Spleen (tissue), 11 donors: Measurements from ENCODE around the gene MBNL2. TPM values are rescaled to one million over a fixed set of nuclear protein-coding genes. Genes with fewer than 3 reads are reported as not detected.
A peak's percentile ranks its signal among the peaks of the same experiment; 100 is the strongest.

Source experiments
- DNase-seq: peaks from one replicate; pipeline ENCODE4 v3.0.0-alpha.2; 2020
- H3K27ac ChIP-seq, 8 donors: fragments of 200-600 bp; sonication (generic) in 7 of 8; 1 replicate in 4 of 8; 2 replicates in 4 of 8; pipeline versions ENCODE4 v1.5.0 to v1.8.0; 2016 to 2021; ENCODE audit warnings: inconsistent platforms in 4 of 8, mild to moderate bottlenecking in 4 of 8, moderate library complexity in 1 of 8
- H3K27me3 ChIP-seq, 7 donors: fragments of 200-600 bp; sonication (generic) in 6 of 7; replicated peaks in 1 of 7; 1 replicate in 4 of 7; 2 replicates in 3 of 7; pipeline versions ENCODE4 v1.5.0 to v1.8.0; 2016 to 2021; ENCODE audit warnings: inconsistent platforms in 3 of 7, mild to moderate bottlenecking in 1 of 7
- H3K36me3 ChIP-seq, 6 donors: fragments of 200-600 bp; sonication (generic) in 5 of 6; 1 replicate in 4 of 6; 2 replicates in 2 of 6; pipeline versions ENCODE4 v1.5.0 to v1.8.0; 2016 to 2021; ENCODE audit warnings: inconsistent platforms in 2 of 6
- H3K4me1 ChIP-seq, 6 donors: fragments of 200-600 bp; sonication (generic) in 5 of 6; 1 replicate in 3 of 6; 2 replicates in 3 of 6; pipeline versions ENCODE4 v1.5.0 to v1.8.0; 2016 to 2021; ENCODE audit warnings: inconsistent platforms in 3 of 6
- H3K4me3 ChIP-seq, 8 donors: fragments of 200-600 bp; sonication (generic) in 7 of 8; 1 replicate in 4 of 8; 2 replicates in 4 of 8; pipeline versions ENCODE4 v1.5.0 to v1.8.0; 2016 to 2021; ENCODE audit warnings: inconsistent platforms in 4 of 8, mild to moderate bottlenecking in 4 of 8, moderate library complexity in 2 of 8
- H3K9me3 ChIP-seq, 8 donors: fragments of 200-600 bp; sonication (generic) in 7 of 8; 1 replicate in 4 of 8; 2 replicates in 4 of 8; pipeline versions ENCODE4 v1.5.0 to v1.8.0; 2016 to 2021; ENCODE audit warnings: inconsistent platforms in 4 of 8
- POLR2A ChIP-seq, 3 donors: fragments of 450-650 bp; IDR thresholded peaks; one replicate each; pipeline ENCODE4 v1.5.1; 2017; ENCODE audit warnings: antibody characterized with exemption in 3 of 3, mild to moderate bottlenecking in 1 of 3
- POLR2AphosphoS5 ChIP-seq, 3 donors: sonication (generic); formaldehyde crosslinking; IDR thresholded peaks; one replicate each; pipeline ENCODE4 v1.5.1; 2017; ENCODE audit warnings: antibody characterized with exemption in 3 of 3
- WGBS, 5 donors: extraction: QIAGEN DNeasy Blood & Tissue Kit in 3 of 5; methylation state at CpG; one replicate each; pipeline versions ENCODE4 v1.1.5 to v1.1.7; 2013 to 2018; 5-methylcytosine and 5-hydroxymethylcytosine counted together
- intact Hi-C: fragments of 100-400 bp; cut with DNase I; formaldehyde crosslinking; loops from one replicate; pipeline ENCODE4 v1.15.0; 2023; ENCODE audit warnings: low total_unique reads
- polyA plus RNA-seq, 3 donors: library from polyadenylated mRNA; stranded (reverse); fragments of 200-250 nt; gene quantifications; one replicate each; pipeline ENCODE4 v1.2.1, GENCODE V29; 2013
- total RNA-seq, 7 donors: library from RNA; depleted of rRNA in 3 of 7; stranded (reverse); fragments of >200 nt in 3 of 7; fragmentation: NEBNext Ultra II Directional in 4 of 7; extraction: Animal tissue kit (Norgen Biotek cat#: 25700) in 4 of 7; gene quantifications; one replicate each; pipeline versions ENCODE4 v1.1.0 to v1.2.1, GENCODE V29; 2016 to 2021
- TF ChIP-seq, protein P1 (sequence below), 11 experiments: fragments of 200-600 bp in 7 of 11; fragments of 450-650 bp in 4 of 11; sonication (generic) in 4 of 11; IDR thresholded peaks in 8 of 11; conservative IDR thresholded peaks in 3 of 11; 1 replicate in 7 of 11; 2 replicates in 4 of 11; pipeline versions ENCODE4 v1.4.0 to v1.8.0; 2016 to 2021; ENCODE audit warnings: antibody characterized with exemption in 11 of 11, inconsistent platforms in 4 of 11, mild to moderate bottlenecking in 1 of 11
- donor health status: healthy with polysubstance abuse.
- donor health status: DM: no; HTN: no; CAD: no; lungs with moderate emphysema.
- donor health status: DM: no; HTN: no; CAD: no.
- donor health status: Bipolar disorder and iron deficiency.
- donor health status: healthy.
- donor health status: DM: no; HTN: no; CAD: no.
- donor health status: DM: yes; HTN: yes; CAD: no.

The MBNL2 gene
- total and polyA plus RNA-seq, 10 donors, result 7.0 to 56.3 (median 31.1) TPM

DNA sequence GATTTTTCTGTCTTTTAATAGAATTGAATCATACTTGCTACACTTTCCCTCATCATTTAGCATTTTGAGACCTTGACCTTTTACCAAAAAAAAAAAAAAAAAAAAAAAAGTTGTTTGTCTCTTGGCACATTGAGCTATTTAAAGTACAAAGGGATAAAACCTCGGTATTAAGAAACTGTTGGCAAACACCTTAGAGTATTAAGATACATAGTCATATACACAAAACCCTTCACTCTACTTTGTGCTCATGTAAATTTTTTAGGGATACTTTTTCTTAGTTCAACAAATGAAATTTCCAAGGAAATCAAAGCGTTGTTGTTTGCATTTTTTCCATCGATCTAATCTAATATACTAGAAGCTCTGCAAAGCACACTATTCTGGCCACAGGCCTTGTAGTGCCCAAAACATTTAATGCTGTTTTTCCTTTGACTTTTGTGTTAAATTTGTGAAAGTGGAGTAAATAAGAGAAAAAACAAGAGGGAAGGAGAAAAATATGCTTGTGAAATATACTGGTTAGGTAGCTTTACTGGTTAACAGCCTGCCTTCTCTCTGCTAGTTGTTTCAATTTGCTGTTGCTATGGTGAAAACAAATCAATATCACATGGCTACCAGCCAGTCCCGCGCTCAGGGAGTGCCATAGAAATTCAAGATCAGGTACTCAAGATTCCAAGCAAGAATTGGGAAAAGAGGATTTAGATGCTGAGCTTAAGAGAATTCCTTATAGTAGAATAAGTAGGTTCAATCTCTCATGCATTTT lies 2.6 kb downstream of the MBNL2 start:
- H3K4me1 ChIP-seq, result peaks cover 30 to 81% (median 53%) of the 10 kb centered on the region in 6 donors
- peak overlapping the region; percentile 44 to 85 (median 57) for H3K4me3 ChIP-seq
- intact Hi-C loops, result no loop called here
- H3K9me3 ChIP-seq, result no peaks in the 10 kb centered on the region
- DNase-seq, result no peak
- peaks cover 0 to 8% (median 0%) of the 10 kb centered on the region in 7 donors for H3K27me3 ChIP-seq
- TF ChIP-seq POLR2AphosphoS5 (IDR thresholded peaks at IDR 0.05) (no peak), POLR2A (IDR thresholded peaks at IDR 0.05) (no peak)
- TF ChIP-seq, protein P1, sequence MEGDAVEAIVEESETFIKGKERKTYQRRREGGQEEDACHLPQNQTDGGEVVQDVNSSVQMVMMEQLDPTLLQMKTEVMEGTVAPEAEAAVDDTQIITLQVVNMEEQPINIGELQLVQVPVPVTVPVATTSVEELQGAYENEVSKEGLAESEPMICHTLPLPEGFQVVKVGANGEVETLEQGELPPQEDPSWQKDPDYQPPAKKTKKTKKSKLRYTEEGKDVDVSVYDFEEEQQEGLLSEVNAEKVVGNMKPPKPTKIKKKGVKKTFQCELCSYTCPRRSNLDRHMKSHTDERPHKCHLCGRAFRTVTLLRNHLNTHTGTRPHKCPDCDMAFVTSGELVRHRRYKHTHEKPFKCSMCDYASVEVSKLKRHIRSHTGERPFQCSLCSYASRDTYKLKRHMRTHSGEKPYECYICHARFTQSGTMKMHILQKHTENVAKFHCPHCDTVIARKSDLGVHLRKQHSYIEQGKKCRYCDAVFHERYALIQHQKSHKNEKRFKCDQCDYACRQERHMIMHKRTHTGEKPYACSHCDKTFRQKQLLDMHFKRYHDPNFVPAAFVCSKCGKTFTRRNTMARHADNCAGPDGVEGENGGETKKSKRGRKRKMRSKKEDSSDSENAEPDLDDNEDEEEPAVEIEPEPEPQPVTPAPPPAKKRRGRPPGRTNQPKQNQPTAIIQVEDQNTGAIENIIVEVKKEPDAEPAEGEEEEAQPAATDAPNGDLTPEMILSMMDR (IDR thresholded peaks at IDR 0.05 in 8 of 11, conservative IDR thresholded peaks at IDR 0.05 in 3 of 11), result no peak
- no peaks in the 10 kb centered on the region for H3K36me3 ChIP-seq
- WGBS, 5 donors, result 43 to 53% (median 51%) methylated on average over 5 of the region's 5 CpGs
- peak overlapping the region; percentile 64 to 92 (median 83) for H3K27ac ChIP-seq

GRCh38 chr13:97225533-97225932 lies 3.4 kb downstream of the MBNL2 start:
- DNase-seq, result no peak
- no peaks in the 10 kb centered on the region for H3K36me3 ChIP-seq
- peaks cover 0 to 8% (median 0%) of the 10 kb centered on the region in 7 donors for H3K27me3 ChIP-seq
- peak overlapping the region in 6 of 8 donors; percentile 5 to 92 (median 86) for H3K27ac ChIP-seq
- peak overlapping the region in 4 of 8 donors; percentile 54 to 85 (median 59) for H3K4me3 ChIP-seq
- intact Hi-C loops, result no loop called here
- 47 to 64% (median 53%) methylated on average over 4 of the region's 4 CpGs for WGBS, 5 donors
- TF ChIP-seq, protein P1 (IDR thresholded peaks at IDR 0.05 in 8 of 11, conservative IDR thresholded peaks at IDR 0.05 in 3 of 11), result no peak
- TF ChIP-seq POLR2A (IDR thresholded peaks at IDR 0.05) (no peak), POLR2AphosphoS5 (IDR thresholded peaks at IDR 0.05) (no peak)
- H3K9me3 ChIP-seq, result no peaks in the 10 kb centered on the region
- peaks cover 30 to 81% (median 55%) of the 10 kb centered on the region in 6 donors for H3K4me1 ChIP-seq

GRCh38 chr13:97226013-97226412 lies 3.9 kb downstream of the MBNL2 start:
- Histone ChIP-seq H3K27ac (peak overlapping the region in 7 of 8 donors; percentile 5 to 92 (median 84)), H3K9me3 (no peaks in the 10 kb centered on the region), H3K4me1 (peaks cover 30 to 85% (median 57%) of the 10 kb centered on the region in 6 donors), H3K36me3 (peaks cover 0 to 2% (median 0%) of the 10 kb centered on the region in 6 donors), H3K27me3 (peaks cover 0 to 8% (median 0%) of the 10 kb centered on the region in 7 donors), H3K4me3 (peak overlapping the region in 4 of 8 donors; percentile 54 to 85 (median 59))
- TF ChIP-seq POLR2A (IDR thresholded peaks at IDR 0.05), result no peak
- TF ChIP-seq, protein P1 (IDR thresholded peaks at IDR 0.05 in 8 of 11, conservative IDR thresholded peaks at IDR 0.05 in 3 of 11), result no peak
- no peak for TF ChIP-seq POLR2AphosphoS5 (IDR thresholded peaks at IDR 0.05)
- WGBS, 5 donors, result 71 to 88% (median 82%) methylated on average over 8 of the region's 8 CpGs
- intact Hi-C loops, result no loop called here
- no peak for DNase-seq
